AG04449 (cell line): ENCODE data around the gene DMPK.

Source experiments
- CTCF ChIA-PET: fragments of 350-600 bp; formaldehyde crosslinking; extraction: SDS; loops from one replicate; lab custom pipeline; 2021; ENCODE audit warnings: antibody characterized with exemption; lab: Yijun Ruan, JAX
- POLR2A ChIA-PET: fragments of 400-600, 350-600 bp; formaldehyde crosslinking; extraction: SDS; loops from one replicate; lab custom pipeline; 2020; ENCODE audit warnings: antibody characterized with exemption, inconsistent platforms; lab: Yijun Ruan, JAX
- DNase-seq: peaks from one replicate; pipeline ENCODE4 v3.0.0-alpha.2; 2010; ENCODE audit warnings: low read depth, low spot score
- H3K4me3 ChIP-seq: 2 replicates; pipeline ENCODE4 v1.5.1; 2011; ENCODE audit warnings: low read depth, mild to moderate bottlenecking, control low read depth, low read length
- CTCF ChIP-seq: IDR thresholded peaks from one replicate; pipeline ENCODE4 v1.5.1; 2011; ENCODE audit warnings: mild to moderate bottlenecking, moderate library complexity, low read length, control low read depth, inconsistent platforms; ENCODE audit not compliant: insufficient read depth; ENCODE audit errors: missing control alignments

DMPK gene

GRCh38 chr19:45774765-45775164 lies 7.5 kb downstream of the DMPK start:
- CTCF ChIA-PET: interaction anchor here (0.6 to 9.9 kb wide), 5 partner anchors 7 to 296 kb away, joined by 3 to 170 read pairs (median 19); partner anchors contain the start of gene DMPK
- no peak overlapping the region for H3K4me3 ChIP-seq
- no peak for DNase-seq
- no peak for TF ChIP-seq CTCF
- POLR2A ChIA-PET: no interaction called here

DNA sequence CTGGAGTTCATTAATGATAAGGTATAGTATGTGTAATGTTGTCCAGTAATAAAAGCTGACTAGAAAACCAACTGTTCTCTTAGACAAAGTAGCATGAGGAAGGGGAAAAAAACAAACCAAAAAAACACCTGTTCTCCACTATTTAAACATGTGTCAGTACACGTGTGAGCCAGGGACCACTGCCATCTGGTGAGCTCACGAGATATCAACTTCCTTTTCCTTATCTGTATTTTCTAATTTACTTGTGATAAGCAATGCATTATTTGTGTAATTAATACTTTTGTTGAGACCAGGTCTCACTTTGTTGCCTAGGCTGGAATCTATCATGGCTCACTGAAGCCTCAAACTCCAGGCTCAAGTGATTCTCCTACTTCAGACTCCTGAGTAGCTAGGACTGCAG lies 8.9 kb downstream of the DMPK start:
- ChIA-PET CTCF (interaction anchor here (0.6 to 9.9 kb wide), 5 partner anchors 9 to 622 kb away, joined by 3 to 170 read pairs (median 19); partner anchors contain the start of gene DMPK), POLR2A (interaction anchor here (1.8 kb wide), 1 partner anchor 9 kb away, joined by 11 read pairs; the partner anchor contains the start of gene DMPK)
- TF ChIP-seq CTCF: no peak
- no peak for DNase-seq
- H3K4me3 ChIP-seq: no peak overlapping the region

- no peak overlapping the region for H3K4me3 ChIP-seq
- no peak for TF ChIP-seq CTCF
- DNase-seq: no peak
- POLR2A ChIA-PET: interaction anchor here (1.0 to 6.2 kb wide), 3 partner anchors 9 to 27 kb away, joined by 3 to 65 read pairs (median 11); partner anchors contain the start of gene DMPK
- CTCF ChIA-PET: interaction anchor here (0.6 to 9.9 kb wide), 6 partner anchors 9 to 622 kb away, joined by 3 to 170 read pairs (median 12); partner anchors contain the start of gene DMPK
Measured at GRCh38 chr19:45772912-45773311, 9.4 kb downstream of the DMPK start.

DNA sequence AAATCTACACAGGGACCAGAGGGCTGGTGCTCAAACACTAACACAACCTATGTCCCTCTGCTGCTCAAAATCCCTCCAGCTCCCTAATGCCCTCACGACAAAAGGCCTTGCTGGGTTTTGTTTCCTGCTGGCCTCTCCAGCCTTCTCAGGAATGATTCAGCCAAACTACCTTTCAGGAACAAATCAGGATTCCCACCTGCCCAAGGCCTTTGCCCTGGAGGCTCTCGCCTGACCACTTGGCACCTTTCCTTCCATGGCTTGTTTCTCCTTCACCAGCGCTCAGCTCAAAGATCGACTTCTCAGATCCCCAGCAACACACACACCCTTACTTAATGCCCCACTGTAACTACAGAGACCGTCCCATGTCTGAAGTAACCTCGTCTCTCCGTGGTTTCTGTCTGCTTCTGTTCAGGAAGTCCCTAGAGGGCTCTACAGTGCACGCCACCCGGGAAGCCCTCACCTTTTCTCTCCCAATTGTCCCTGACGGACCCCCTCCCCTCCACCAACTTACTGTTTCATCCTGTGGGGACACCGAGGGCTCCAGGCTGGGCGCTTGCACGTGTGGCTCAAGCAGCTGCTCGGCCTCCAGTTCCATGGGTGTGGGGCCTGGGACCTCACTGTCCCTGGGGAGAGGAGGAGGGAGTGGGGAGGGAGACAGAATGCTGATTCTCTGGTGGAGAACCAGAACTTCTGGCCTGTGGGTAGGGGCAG lies 10.0 kb downstream of the DMPK start:
- ChIA-PET POLR2A (interaction anchor here (1.0 to 6.2 kb wide), 2 partner anchors 10 to 27 kb away, joined by 3 to 65 read pairs; partner anchors contain the start of gene DMPK), CTCF (interaction anchor here (1.0 to 9.9 kb wide), 4 partner anchors 10 to 45 kb away, joined by 3 to 170 read pairs (median 20); partner anchors contain the start of gene DMPK)
- H3K4me3 ChIP-seq: no peak overlapping the region
- DNase-seq: no peak
- TF ChIP-seq CTCF: no peak

DNA sequence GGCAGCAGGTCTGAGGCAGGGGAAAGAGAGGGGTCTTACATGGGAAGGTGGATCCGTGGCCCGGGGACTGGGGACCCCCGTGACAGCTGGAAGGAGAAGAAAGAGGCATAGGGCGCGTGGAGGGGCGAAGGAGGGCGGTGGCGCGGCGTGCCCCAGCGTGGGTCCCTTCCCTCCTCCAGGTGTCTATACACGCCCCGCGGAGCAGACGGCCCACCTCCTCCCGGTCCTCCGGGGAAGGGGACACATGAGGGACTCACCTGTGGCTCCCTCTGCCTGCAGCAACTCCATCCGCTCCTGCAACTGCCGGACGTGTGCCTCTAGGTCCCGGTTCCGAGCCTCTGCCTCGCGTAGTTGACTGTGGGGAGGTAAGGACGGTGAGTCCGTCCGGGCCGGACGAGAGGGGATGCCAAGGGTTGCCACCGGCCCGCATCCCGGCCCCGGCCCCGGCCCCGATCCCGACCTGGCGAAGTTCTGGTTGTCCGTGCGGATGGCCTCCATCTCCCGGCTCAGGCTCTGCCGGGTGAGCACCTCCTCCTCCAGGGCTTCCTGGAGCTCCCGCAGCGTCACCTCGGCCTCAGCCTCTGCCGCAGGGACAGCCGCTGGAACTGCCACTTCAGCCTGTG lies 10.9 kb downstream of the DMPK start:
- DNase-seq: no peak
- CTCF ChIA-PET: interaction anchor here (1.0 to 9.9 kb wide), 7 partner anchors 11 to 46 kb away, joined by 3 to 170 read pairs (median 36); partner anchors contain the start of genes DMPK and DMWD
- POLR2A ChIA-PET: interaction anchor here (0.9 to 6.2 kb wide), 5 partner anchors 10 to 68 kb away, joined by 3 to 65 read pairs (median 31); partner anchors contain the start of gene DMPK
- H3K4me3 ChIP-seq: no peak overlapping the region
- no peak for TF ChIP-seq CTCF
